Activated CD8-positive, alpha-beta memory T cell treated with anti-CD3 and anti-CD28 coated beads for 4 hours (primary cell): ENCODE results near the gene ZYG11B.
"Not testable (repeated sequence)": the region's sequence is repeated elsewhere in the genome, so short reads cannot be mapped to it uniquely, and the experiment has no call there.

ENCODE experiments used
- DNase-seq, 2 donors: peaks; one replicate each; pipeline ENCODE4 v3.0.0-alpha.2; 2020; ENCODE audit warnings: low read depth in 2 of 2

ZYG11B gene

DNA sequence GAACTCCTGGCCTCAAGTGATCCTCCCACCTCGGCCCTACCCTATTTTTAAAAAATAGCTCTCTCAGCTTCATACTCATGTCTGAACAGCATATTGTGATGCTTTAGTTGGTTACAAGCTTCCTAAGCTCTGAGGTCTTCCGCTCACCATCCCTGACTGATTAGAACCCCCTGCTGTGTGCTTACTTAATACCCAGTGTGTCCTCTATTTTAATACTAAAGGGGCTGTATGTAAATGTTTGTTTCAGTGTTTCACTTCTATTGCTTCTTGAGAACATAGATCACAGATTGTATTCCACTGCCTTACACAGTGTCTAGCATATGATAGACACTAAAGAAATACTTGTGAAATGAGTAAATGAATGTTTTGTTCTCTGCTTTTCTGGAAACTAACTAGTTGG lies 29.8 kb downstream of the ZYG11B start:
- no peak for DNase-seq

DNA sequence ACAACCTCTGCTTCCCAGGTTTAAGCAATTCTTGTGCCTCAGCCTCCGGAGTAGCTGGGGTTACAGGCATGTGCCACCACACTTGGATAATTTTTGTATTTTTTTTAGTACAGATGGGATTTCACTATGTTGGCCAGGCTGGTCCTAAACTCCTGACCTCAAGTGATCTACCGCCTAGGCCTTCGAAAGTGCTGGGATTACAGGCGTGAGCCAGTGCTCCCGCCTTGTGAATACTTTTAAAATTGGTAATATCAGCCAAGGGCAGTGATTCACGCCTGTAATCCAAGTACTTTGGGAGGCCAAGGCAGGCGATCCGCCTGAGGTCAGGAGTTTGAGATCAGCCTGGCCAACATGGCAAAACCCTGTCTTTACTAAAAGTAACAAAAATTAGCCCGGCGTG lies 33.7 kb downstream of the ZYG11B start:
- no peak for DNase-seq

DNA sequence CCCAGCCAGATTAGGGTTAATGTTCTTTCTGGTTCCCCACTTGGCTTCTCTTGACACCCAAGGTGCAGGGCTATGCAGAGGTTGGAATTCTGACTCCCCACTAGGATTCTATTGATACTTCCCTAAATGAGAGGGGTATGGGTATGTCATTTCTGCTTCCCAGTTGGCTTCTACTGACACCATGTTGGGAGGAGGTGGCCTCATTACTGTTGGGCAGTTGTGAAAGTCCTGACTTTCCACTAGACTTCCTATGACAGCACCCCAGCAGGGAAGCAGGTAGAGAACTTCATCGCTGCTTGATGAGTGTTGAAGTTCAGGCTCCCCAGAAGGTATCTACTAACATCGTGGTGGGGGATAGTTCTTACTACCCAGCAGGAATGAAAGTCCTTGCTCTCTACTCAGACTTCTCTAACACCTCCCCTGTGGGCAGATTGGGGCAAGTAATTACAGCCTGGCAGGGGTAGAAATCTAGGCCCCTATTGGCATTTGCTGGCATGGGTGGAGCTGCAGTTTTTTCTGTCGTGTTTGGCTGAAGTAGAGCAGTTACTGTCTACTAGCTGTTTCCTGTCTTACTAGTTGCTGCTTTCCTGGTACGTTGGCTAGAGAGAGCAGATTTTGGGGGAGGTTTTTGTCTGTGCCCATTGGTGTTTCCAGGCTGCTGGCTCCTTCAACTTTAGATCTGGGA lies 41.5 kb downstream of the ZYG11B start:
- no peak for DNase-seq

DNA sequence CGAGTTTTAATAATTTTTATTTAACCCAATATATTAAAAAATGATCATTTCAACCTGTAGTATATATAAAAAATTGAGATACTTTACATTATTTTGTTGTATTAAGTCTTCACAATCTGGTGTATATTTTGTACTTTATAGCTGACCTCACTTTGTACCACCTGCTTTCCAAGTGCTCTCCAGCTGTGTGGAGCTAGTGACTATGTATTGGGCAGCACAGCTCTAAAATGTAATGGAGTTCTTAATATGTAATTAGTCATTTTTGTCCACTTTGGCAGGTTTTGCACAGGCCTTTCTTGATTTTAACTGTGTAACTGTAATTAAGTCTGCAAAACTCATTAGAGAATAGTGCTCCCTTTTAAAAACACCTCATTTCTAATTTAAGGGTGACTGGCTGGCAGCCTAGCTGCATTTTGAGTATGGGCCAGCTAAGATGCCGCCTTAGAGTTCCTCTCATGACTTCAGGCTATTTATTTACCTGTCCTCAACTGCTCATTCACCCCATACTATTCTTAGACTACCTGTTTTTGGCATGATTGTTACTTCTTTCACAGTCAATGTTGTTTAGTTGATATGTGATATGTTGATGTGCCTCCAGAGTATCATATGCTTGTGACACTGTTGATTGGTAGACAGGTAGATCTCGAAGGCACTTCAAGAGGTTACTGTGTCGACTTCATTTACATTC lies 43.2 kb downstream of the ZYG11B start:
- DNase-seq = no peak

GRCh38 chr1:52771384-52771783 lies 45.1 kb downstream of the ZYG11B start:
- no peak for DNase-seq

- DNase-seq = no peak
Observed at GRCh38 chr1:52786148-52786547, 59.9 kb downstream of the ZYG11B start.

DNA sequence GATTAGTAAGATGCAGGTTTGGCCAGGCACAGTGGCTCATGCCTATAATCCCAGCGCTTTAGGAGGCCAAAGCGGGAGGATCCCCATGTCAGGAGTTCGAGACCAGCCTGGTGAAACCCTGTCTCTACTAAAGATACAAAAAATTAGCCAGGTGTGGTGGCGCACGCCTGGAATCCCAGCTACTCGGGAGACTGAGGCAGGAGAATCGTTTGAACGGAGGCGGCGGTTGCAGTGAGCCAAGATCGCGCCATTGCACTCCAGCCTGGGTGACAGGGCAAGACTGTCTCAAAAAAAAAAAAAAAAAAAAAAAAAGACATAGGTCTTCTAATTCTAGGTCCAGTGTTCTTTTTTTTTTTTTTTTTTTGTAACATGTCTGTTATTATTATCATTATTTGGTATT lies 64.2 kb downstream of the ZYG11B start:
- not testable (repeated sequence) for DNase-seq

- no peak for DNase-seq
Observed at GRCh38 chr1:52792036-52792435, 65.8 kb downstream of the ZYG11B start.

DNA sequence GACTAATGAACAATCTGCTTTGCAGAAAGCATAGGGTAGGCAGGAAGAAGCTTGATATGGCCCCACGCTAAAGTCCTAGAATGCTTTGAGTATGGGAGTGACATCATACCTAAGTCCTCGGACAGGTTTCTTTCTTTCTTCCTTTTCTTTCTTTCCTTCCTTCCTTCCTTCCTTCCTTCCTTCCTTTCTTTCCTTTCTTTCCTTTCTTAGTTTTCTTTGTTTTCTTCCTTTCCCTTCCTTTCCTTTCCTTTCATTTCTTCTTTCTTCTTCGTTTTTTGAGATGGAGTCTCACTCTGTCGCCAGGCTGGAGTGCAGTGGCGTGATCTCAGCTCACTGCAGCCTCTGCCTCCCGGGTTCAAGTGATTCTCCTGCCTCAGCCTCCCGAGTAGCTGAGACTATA lies 67.5 kb downstream of the ZYG11B start:
- not testable (repeated sequence) for DNase-seq

GRCh38 chr1:52795464-52795863 lies 69.2 kb downstream of the ZYG11B start:
- no peak for DNase-seq

DNA sequence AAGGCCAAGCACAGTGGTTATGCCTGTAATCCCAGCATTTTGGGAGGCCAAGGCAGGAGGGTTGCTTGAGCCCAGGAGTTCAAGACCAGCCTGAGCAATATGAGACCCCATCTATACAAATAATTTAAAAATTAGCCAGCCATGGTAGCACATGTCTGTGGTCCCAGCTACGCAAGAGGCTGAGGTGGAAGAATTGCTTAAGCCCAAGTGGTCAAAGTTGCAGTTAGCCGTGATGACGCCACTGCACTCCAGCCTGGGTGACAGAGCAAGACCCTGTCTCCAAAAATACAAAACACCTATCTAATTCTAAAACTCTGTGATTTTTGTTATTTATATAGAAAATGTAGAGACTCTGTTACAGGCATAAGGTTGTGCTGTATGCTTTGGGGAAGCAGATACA lies 72.1 kb downstream of the ZYG11B start:
- DNase-seq = no peak

GRCh38 chr1:52801011-52801410 lies 74.8 kb downstream of the ZYG11B start:
- no peak for DNase-seq

- not testable (repeated sequence) for DNase-seq
Observed at GRCh38 chr1:52804083-52804482, 77.8 kb downstream of the ZYG11B start.

DNA sequence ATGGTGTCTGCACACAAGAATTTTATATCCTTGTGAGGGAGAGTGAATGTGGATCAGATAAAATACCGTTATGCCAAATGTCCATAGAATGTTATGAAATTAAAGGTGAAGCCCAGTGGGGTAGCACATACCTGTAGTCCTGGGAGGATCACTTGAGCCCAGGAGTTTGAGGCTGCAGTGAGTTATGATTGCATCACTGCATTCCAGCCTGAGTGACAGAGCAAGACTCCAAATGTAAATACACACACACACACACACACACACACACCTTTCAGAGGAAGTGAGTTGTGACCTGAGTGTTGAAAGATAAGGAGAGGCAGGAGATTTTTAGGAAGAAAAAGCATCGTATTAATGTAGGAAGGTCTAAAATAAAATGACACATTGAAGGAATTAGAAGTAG lies 88.2 kb downstream of the ZYG11B start:
- no peak for DNase-seq

DNA sequence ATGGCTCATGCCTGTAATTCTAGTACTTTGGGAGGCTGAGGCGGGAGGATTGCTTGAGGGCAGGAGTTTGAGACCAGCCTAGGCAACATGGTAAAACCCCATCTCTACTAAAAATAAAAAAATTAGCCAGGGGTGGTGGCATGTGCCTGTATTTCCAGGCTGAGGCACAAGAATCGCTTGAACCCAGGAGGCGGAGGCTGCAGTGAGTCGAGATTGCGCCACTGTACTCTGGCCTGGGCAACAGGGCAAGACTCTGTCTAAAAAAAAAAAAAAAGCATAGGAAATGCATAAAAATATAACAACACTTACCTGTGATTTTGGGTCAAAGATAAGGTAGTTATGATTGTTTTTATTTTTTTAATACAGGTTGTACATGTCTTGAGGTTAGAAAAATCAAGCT lies 94.6 kb downstream of the ZYG11B start:
- DNase-seq = not testable (repeated sequence)

GRCh38 chr1:52825868-52826267 lies 99.6 kb downstream of the ZYG11B start:
- no peak for DNase-seq

DNA sequence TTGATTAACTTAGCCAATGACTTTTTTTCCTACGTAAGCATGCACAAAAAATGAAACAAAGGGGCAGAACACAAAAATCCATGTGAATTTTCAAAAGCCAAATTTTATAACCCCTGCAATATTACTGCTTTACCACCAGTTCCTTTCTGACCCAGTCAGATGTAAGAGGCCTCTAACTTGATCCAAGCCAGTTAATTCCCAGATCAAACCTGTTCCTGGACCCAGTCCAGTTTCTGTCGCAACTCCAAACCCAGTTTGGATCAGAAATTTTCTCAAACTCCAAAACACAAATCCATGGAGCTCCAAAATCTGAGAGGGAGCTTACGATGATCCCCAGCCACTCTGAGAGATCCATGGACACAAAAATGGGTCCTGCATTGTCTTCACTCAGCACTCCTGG lies 108.5 kb downstream of the ZYG11B start:
- no peak for DNase-seq

- DNase-seq = no peak
Observed at GRCh38 chr1:52836035-52836434, 109.8 kb downstream of the ZYG11B start.

DNA sequence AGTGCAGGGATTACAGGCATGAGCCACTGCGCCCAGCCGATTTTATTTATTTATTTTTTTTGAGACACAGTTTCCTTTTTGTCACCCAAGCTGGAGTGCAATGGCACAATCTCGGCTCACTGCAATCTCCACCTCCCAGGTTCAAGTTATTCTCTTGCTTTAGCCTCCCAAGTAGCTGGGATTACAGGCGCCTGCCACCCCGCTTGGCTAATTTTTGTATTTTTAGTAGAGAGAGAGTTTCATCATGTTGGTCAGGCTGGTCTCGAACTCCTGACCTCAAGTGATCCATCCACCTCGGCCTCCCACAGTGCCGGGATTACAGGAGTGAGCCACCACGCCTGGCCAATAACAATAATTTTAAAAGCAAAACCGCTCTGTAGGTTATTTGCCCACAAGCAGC lies 112.9 kb downstream of the ZYG11B start:
- DNase-seq = not testable (repeated sequence)

DNA sequence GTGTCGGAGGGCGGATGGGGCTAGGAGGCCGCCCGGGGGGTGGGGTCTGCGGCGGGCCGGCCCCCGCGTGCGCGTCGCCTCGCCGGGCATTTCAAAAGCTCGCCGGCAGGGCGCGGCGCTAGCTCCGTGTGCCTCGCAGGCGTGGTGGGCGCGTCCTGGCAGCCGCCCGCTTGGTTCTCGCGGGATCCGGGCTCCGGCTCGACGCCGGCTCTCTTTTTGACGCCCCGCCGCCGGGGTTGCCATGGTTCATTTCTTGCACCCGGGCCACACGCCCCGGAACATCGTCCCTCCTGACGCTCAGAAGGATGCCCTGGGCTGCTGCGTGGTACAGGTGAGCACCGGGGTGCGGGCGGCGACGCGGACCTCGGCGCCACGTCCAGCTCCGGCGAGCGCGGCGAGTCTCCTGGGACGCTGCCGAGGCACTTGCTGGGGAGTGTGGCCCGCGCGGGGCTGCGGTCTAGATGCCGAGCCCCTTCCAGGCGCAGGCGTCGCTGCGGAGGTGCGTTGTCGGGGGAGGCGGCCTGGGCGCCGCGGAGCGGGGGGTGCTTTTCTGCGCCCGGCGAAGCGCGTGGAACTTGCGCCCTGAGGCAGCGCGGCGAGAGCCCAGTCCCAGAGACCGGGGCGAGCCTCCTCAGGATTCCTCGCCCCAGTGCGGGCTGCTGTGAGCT lies 116.5 kb downstream of the ZYG11B start, which contains the start of gene ZYG11A:
TSS of gene ZYG11A (plus strand) at position 118 of the 668 bp plus-strand sequence. CDS start at position 242, 124 bp downstream.
- DNase-seq = peak; percentile 22 to 41

GRCh38 chr1:52845119-52845518 lies 118.9 kb downstream of the ZYG11B start:
- DNase-seq = not testable (repeated sequence)

- DNase-seq = no peak
Observed at GRCh38 chr1:52848423-52848822, 122.2 kb downstream of the ZYG11B start.

DNA sequence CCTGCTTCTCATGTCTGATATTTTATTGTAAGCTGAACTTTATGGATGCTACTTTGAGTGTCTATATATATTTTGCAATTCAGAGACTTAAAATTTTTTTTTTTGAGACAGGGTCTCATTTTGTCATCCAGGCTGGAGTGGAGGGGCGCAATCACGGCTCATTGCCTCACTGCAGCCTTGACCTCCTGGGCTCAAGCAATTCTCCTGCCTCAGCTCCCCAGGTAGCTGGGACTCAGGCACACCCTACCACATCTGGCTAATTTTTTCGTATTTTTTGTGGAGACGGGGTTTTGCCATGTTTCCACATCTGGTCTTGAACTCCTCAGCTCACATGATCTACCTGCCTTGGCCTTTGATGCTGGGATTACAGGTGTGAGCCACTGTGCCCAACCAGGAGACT lies 124.7 kb downstream of the ZYG11B start:
- no peak for DNase-seq
